CD4-positive, alpha-beta memory T cell (primary cell): ENCODE results near the gene METTL23. TPM values are rescaled to one million over a fixed set of nuclear protein-coding genes. Genes with fewer than 3 reads are reported as not detected.
"Not testable (repeated sequence)": the region's sequence is repeated elsewhere in the genome, so short reads cannot be mapped to it uniquely, and the experiment has no call there.

ENCODE experiments used
- CTCF ChIA-PET: fragments of 350-600 bp; sonication (Branson Sonifier 250); formaldehyde crosslinking; loops from one replicate; lab custom pipeline; 2021; ENCODE audit warnings: inconsistent platforms; ENCODE audit not compliant: partially characterized antibody; lab: Charles Lee
- POLR2A ChIA-PET: fragments of 350-600 bp; sonication (Branson Sonifier 250); formaldehyde crosslinking; loops from one replicate; lab custom pipeline; 2021; ENCODE audit not compliant: partially characterized antibody; lab: Charles Lee
- DNase-seq, 5 donors: peaks; one replicate each; pipeline versions ENCODE4 v3.0.0 to v3.0.0-alpha.2; 2020 to 2022; ENCODE audit warnings: mixed read lengths in 1 of 5
- H3K27ac ChIP-seq: one replicate; pipeline ENCODE4 v1.7.0; 2013; ENCODE audit warnings: low read depth, low read length
- H3K27me3 ChIP-seq: 2 replicates; pipeline ENCODE4 v1.7.0; 2013; ENCODE audit warnings: mild to moderate bottlenecking, low read length, moderate library complexity; ENCODE audit not compliant: insufficient read depth
- H3K36me3 ChIP-seq: 2 replicates; pipeline ENCODE4 v1.7.0; 2013; ENCODE audit warnings: mild to moderate bottlenecking, low read length, moderate library complexity; ENCODE audit not compliant: insufficient read depth
- H3K4me1 ChIP-seq: 2 replicates; pipeline ENCODE4 v1.7.0; 2013; ENCODE audit warnings: mild to moderate bottlenecking, low read length, moderate library complexity; ENCODE audit not compliant: insufficient read depth
- H3K4me3 ChIP-seq, 2 donors: one replicate each; pipeline ENCODE4 v1.7.0; 2013; ENCODE audit warnings: low read length in 2 of 2, mild to moderate bottlenecking in 1 of 2
- H3K9me3 ChIP-seq, 2 donors: one replicate each; pipeline ENCODE4 v1.7.0; 2013; ENCODE audit warnings: low read length in 2 of 2, control low read depth in 1 of 2; ENCODE audit not compliant: control insufficient read depth in 1 of 2
- H3K27ac Mint-ChIP-seq, 7 donors: one replicate each; pipeline ENCODE4 v1.8.0; 2020 to 2021; ENCODE audit warnings: mixed read lengths in 7 of 7, mild to moderate bottlenecking in 6 of 7, inconsistent platforms in 3 of 7, moderate library complexity in 3 of 7
- H3K27me3 Mint-ChIP-seq, 2 donors: one replicate each; pipeline ENCODE4 v1.8.0; 2020 to 2021; ENCODE audit warnings: mixed read lengths in 2 of 2
- H3K36me3 Mint-ChIP-seq, 2 donors: one replicate each; pipeline ENCODE4 v1.8.0; 2020 to 2021; ENCODE audit warnings: mixed read lengths in 2 of 2, inconsistent platforms in 1 of 2, mild to moderate bottlenecking in 1 of 2
- H3K4me1 Mint-ChIP-seq, 4 donors: one replicate each; pipeline ENCODE4 v1.8.0; 2020 to 2021; ENCODE audit warnings: mixed read lengths in 4 of 4, mild to moderate bottlenecking in 1 of 4
- H3K4me3 Mint-ChIP-seq, 8 donors: one replicate each; pipeline ENCODE4 v1.8.0; 2020 to 2021; ENCODE audit warnings: mixed read lengths in 8 of 8, mild to moderate bottlenecking in 7 of 8, moderate library complexity in 6 of 8, inconsistent platforms in 3 of 8
- H3K9me3 Mint-ChIP-seq, 8 donors: one replicate each; pipeline ENCODE4 v1.8.0; 2020 to 2021; ENCODE audit warnings: mixed read lengths in 8 of 8, mild to moderate bottlenecking in 5 of 8, inconsistent platforms in 3 of 8, moderate library complexity in 1 of 8
- intact Hi-C: fragments of 100-400 bp; cut with micrococcal nuclease; formaldehyde crosslinking; loops from one replicate; pipeline ENCODE4 v1.15.1; 2023
- polyA plus RNA-seq, 2 donors: library from polyadenylated mRNA; unstranded; fragments of 300-500 nt; fragmentation: Illumina TruSeq; gene quantifications; one replicate each; pipeline ENCODE4 v1.2.3, GENCODE V29; 2021
- total RNA-seq, 2 experiments: library from RNA; stranded (reverse); gene quantifications; one replicate each; pipeline ENCODE4 v1.2.3, GENCODE V29; 2021

METTL23 gene
- total and polyA plus RNA-seq, 4 experiments from 2014 or later: 75.5 to 156 (median 108) TPM

- H3K36me3 ChIP-seq: peaks cover 85% of the 10 kb centered on the region
- Mint-ChIP-seq H3K36me3 (peaks cover 54 to 78% of the 10 kb centered on the region in 2 donors), H3K27me3 (no peaks in the 10 kb centered on the region), H3K27ac (peak overlapping the region in 3 of 7 donors; percentile 48 to 74 (median 55)), H3K4me3 (no peak overlapping the region), H3K9me3 (no peaks in the 10 kb centered on the region), H3K4me1 (peaks cover 22 to 58% (median 40%) of the 10 kb centered on the region in 4 donors)
- no peaks in the 10 kb centered on the region for H3K27me3 ChIP-seq
- H3K4me1 ChIP-seq: peaks cover 51% of the 10 kb centered on the region
- DNase-seq: no peak
- no peak overlapping the region for H3K4me3 ChIP-seq
- intact Hi-C loops: no loop called here
- ChIA-PET CTCF (interaction anchor here (1.0 kb wide), 1 partner anchor 197 kb away, joined by 3 read pairs; no protein-coding TSS in a partner anchor), POLR2A (interaction anchor here (0.6 to 1.4 kb wide), 3 partner anchors 9 to 97 kb away, joined by 3 to 4 read pairs (median 4); no protein-coding TSS in a partner anchor)
- H3K27ac ChIP-seq: no peak overlapping the region
- H3K9me3 ChIP-seq: no peaks in the 10 kb centered on the region
Observed at GRCh38 chr17:76720211-76720610, 6.4 kb upstream of the METTL23 start.

- H3K36me3 ChIP-seq: peaks cover 80% of the 10 kb centered on the region
- POLR2A ChIA-PET: interaction anchor here (9.5 kb wide), 1 partner anchor 17 kb away, joined by 283 read pairs; the partner anchor contains the start of genes MFSD11 and SRSF2
- H3K27me3 ChIP-seq: no peaks in the 10 kb centered on the region
- no peak overlapping the region for H3K4me3 ChIP-seq
- DNase-seq: no peak
- Mint-ChIP-seq H3K36me3 (peaks cover 54 to 78% of the 10 kb centered on the region in 2 donors), H3K9me3 (no peaks in the 10 kb centered on the region), H3K4me1 (peaks cover 19 to 58% (median 39%) of the 10 kb centered on the region in 4 donors), H3K4me3 (no peak overlapping the region), H3K27ac (peak overlapping the region in 5 of 7 donors; percentile 13 to 74 (median 55)), H3K27me3 (no peaks in the 10 kb centered on the region)
- H3K27ac ChIP-seq: no peak overlapping the region
- intact Hi-C loops: no loop called here
- CTCF ChIA-PET: no interaction called here
- no peaks in the 10 kb centered on the region for H3K9me3 ChIP-seq
- H3K4me1 ChIP-seq: peaks cover 50% of the 10 kb centered on the region
Observed at GRCh38 chr17:76720941-76721340, 5.7 kb upstream of the METTL23 start.

GRCh38 chr17:76721463-76721862 lies 5.2 kb upstream of the METTL23 start:
- Mint-ChIP-seq H3K27ac (peak overlapping the region in 3 of 7 donors; percentile 59 to 76 (median 61)), H3K4me1 (peaks cover 15 to 56% (median 36%) of the 10 kb centered on the region in 4 donors)

GRCh38 chr17:76722279-76722678 lies 4.4 kb upstream of the METTL23 start:
- intact Hi-C loops: no loop called here
- CTCF ChIA-PET: interaction anchor here (1.0 kb wide), 1 partner anchor 199 kb away, joined by 3 read pairs; no protein-coding TSS in a partner anchor
- Mint-ChIP-seq H3K4me3 (peak overlapping the region in 1 of 8 donors; percentile 31), H3K27me3 (no peaks in the 10 kb centered on the region), H3K9me3 (no peaks in the 10 kb centered on the region), H3K27ac (peak overlapping the region in 2 of 7 donors; percentile 59 to 79), H3K4me1 (peaks cover 14 to 55% (median 35%) of the 10 kb centered on the region in 4 donors), H3K36me3 (peaks cover 46 to 73% of the 10 kb centered on the region in 2 donors)
- DNase-seq: no peak
- Histone ChIP-seq H3K9me3 (no peaks in the 10 kb centered on the region), H3K4me3 (no peak overlapping the region), H3K27ac (no peak overlapping the region), H3K4me1 (peaks cover 41% of the 10 kb centered on the region), H3K27me3 (no peaks in the 10 kb centered on the region), H3K36me3 (peaks cover 67% of the 10 kb centered on the region)
- POLR2A ChIA-PET: interaction anchor here (9.5 kb wide), 1 partner anchor 16 kb away, joined by 283 read pairs; the partner anchor contains the start of genes MFSD11 and SRSF2

More at GRCh38 chr17:76721463-76721862, 5.2 kb upstream of the METTL23 start:
- peaks cover 74% of the 10 kb centered on the region for H3K36me3 ChIP-seq
- intact Hi-C loops: no loop called here
- no peaks in the 10 kb centered on the region for H3K9me3 ChIP-seq
- no peak overlapping the region for H3K4me3 ChIP-seq
- H3K27ac ChIP-seq: no peak overlapping the region
- POLR2A ChIA-PET: interaction anchor here (9.5 kb wide), 1 partner anchor 16 kb away, joined by 283 read pairs; the partner anchor contains the start of genes MFSD11 and SRSF2
- H3K9me3 Mint-ChIP-seq: no peaks in the 10 kb centered on the region
- peaks cover 47% of the 10 kb centered on the region for H3K4me1 ChIP-seq
- no peak for DNase-seq
- H3K27me3 Mint-ChIP-seq: no peaks in the 10 kb centered on the region
- peak overlapping the region in 2 of 8 donors; percentile 26 to 54 for H3K4me3 Mint-ChIP-seq
- CTCF ChIA-PET: interaction anchor here (1.0 kb wide), 1 partner anchor 198 kb away, joined by 3 read pairs; no protein-coding TSS in a partner anchor
- no peaks in the 10 kb centered on the region for H3K27me3 ChIP-seq
- peaks cover 49 to 76% of the 10 kb centered on the region in 2 donors for H3K36me3 Mint-ChIP-seq

- H3K36me3 Mint-ChIP-seq: peaks cover 46 to 77% of the 10 kb centered on the region in 2 donors
- CTCF ChIA-PET: interaction anchor here (2.0 to 6.3 kb wide), 2 partner anchors 9 to 99 kb away, joined by 5 to 54 read pairs; no protein-coding TSS in a partner anchor
- DNase-seq, H3K4me3 ChIP-seq, intact Hi-C loops, H3K27me3 Mint-ChIP-seq, H3K9me3 Mint-ChIP-seq, H3K27me3 ChIP-seq, H3K27ac ChIP-seq, H3K9me3 ChIP-seq: not testable (repeated sequence)
- H3K4me1 Mint-ChIP-seq: peaks cover 18 to 62% (median 41%) of the 10 kb centered on the region in 4 donors
- H3K4me3 Mint-ChIP-seq: peak overlapping the region in 5 of 8 donors; percentile 32 to 51 (median 40)
- peak overlapping the region in 5 of 7 donors; percentile 17 to 98 (median 68) for H3K27ac Mint-ChIP-seq
- Histone ChIP-seq H3K36me3 (peaks cover 64% of the 10 kb centered on the region), H3K4me1 (peaks cover 46% of the 10 kb centered on the region)
- POLR2A ChIA-PET: interaction anchor here (1.3 to 9.5 kb wide), 2 partner anchors 9 to 15 kb away, joined by 6 to 283 read pairs; partner anchors contain the start of genes MFSD11 and SRSF2
Observed at GRCh38 chr17:76722977-76723376, 3.7 kb upstream of the METTL23 start.

GRCh38 chr17:76723812-76724211 lies 2.8 kb upstream of the METTL23 start:
- peak overlapping the region in 4 of 8 donors; percentile 31 to 97 (median 44) for H3K4me3 Mint-ChIP-seq
- Histone ChIP-seq H3K9me3 (no peaks in the 10 kb centered on the region), H3K27ac (no peak overlapping the region), H3K4me1 (peaks cover 55% of the 10 kb centered on the region), H3K4me3 (no peak overlapping the region), H3K27me3 (no peaks in the 10 kb centered on the region), H3K36me3 (peaks cover 56% of the 10 kb centered on the region)
- ChIA-PET POLR2A (interaction anchor here (1.3 to 9.5 kb wide), 2 partner anchors 10 to 14 kb away, joined by 6 to 283 read pairs; partner anchors contain the start of genes MFSD11 and SRSF2), CTCF (interaction anchor here (2.0 to 6.3 kb wide), 2 partner anchors 10 to 100 kb away, joined by 5 to 54 read pairs; no protein-coding TSS in a partner anchor)
- H3K4me1 Mint-ChIP-seq: peaks cover 20 to 66% (median 43%) of the 10 kb centered on the region in 4 donors
- no peak for DNase-seq
- peak overlapping the region in 2 of 7 donors; percentile 55 to 98 for H3K27ac Mint-ChIP-seq
- H3K27me3 Mint-ChIP-seq: no peaks in the 10 kb centered on the region
- intact Hi-C loops: no loop called here
- peaks cover 37 to 69% of the 10 kb centered on the region in 2 donors for H3K36me3 Mint-ChIP-seq
- no peaks in the 10 kb centered on the region for H3K9me3 Mint-ChIP-seq
